LHCN-M2 (cell line): ENCODE data around the gene NWD2. TPM values are rescaled to one million over a fixed set of nuclear protein-coding genes. Genes with fewer than 3 reads are reported as not detected.

Source experiments
- DNase-seq: peaks from one replicate; pipeline ENCODE4 v3.0.0-alpha.2; 2012; ENCODE audit warnings: low read depth
- total RNA-seq: library from RNA; depleted of rRNA; stranded (reverse); fragments of >200 nt; gene quantifications from 2 replicates; pipeline ENCODE4 v1.2.3, GENCODE V29; 2014

NWD2 gene
- total RNA-seq, 1 experiment from 2014 or later: not detected

GRCh38 chr4:37465296-37465695, 220.8 kb downstream of the NWD2 start:
- DNase-seq: no peak

DNA sequence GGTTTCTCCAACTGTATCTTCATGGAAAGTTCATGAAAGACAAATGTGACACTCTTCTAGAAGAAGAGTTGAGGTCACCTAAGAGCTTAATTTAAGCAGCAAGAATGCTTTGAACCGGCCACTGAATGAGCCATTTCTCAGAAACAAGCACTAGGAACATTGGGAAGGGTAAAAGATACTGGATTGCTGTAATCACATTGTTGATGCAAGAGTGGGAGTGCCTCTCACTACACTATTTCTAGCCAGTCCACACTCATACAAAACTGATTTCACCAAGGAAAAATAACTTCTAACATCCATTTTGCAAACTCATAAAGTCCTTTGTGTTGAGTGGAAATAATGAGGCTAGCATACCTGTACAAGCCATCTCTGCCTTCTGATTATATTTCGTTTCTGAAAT, 221.3 kb downstream of the NWD2 start:
- DNase-seq: no peak

- no peak for DNase-seq
Observed at GRCh38 chr4:37467223-37467622, 222.7 kb downstream of the NWD2 start.

DNA sequence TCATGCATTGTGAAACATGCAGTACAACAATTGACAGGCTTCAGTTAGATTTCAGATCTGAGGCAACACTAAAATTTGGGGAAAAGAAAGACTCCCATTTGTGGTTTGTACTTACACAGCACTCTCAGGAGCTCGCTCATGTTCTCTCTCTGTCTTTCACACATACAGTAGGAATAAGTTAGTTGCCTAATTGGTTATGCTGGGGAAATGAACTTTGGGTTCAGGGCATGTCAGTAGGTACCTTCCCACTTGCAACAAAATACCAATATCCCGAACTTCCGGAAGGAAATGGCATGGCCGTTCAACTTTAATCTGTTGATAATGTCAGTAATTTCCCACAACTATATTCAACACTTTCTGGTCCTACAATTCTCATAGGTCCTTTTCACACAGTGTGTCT, 223.3 kb downstream of the NWD2 start:
- DNase-seq: no peak

GRCh38 chr4:37469286-37469685, 224.7 kb downstream of the NWD2 start:
- DNase-seq: no peak

GRCh38 chr4:37470245-37470644, 225.7 kb downstream of the NWD2 start:
- no peak for DNase-seq

DNA sequence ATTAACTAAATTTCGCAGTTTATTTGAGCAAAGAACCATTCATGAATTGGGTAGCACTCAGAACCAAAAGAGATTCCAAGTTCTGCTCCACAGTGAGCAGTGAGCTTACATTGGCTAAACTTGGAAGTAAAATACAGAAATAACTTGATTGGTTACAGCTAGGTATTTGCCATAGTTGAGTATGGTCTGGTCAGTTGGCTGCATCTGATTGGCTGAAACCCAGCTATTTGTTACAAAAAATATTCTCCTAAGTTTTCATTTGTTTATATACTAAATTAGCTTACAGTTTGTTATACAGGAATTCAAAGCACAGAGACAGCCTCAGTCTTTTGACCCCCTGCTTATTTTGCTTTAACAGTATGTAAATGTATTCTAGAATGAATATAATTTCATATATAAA, 226.6 kb downstream of the NWD2 start:
- no peak for DNase-seq

DNA sequence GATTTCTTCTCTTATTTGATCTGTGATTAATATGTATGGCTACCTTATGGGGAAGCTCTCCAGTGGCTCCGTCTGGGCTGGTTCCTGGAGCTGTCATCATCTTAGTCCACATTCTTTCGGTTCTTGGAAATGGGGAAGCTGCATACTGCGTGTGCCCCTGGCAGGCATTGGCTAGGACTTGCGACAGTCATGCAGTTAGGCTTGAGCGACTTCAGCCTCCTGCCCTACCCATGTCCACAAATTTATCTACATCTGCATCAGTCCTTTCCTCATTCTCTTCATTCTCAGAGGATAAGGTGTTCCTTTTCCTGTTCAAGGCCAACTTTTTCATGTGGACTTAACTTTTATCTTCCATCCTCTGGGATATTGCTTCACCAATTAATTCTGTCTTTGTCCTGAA, 227.4 kb downstream of the NWD2 start:
- DNase-seq: no peak

GRCh38 chr4:37473807-37474206, 229.3 kb downstream of the NWD2 start:
- no peak for DNase-seq

- DNase-seq: no peak
Observed at GRCh38 chr4:37475087-37475486, 230.5 kb downstream of the NWD2 start.

DNA sequence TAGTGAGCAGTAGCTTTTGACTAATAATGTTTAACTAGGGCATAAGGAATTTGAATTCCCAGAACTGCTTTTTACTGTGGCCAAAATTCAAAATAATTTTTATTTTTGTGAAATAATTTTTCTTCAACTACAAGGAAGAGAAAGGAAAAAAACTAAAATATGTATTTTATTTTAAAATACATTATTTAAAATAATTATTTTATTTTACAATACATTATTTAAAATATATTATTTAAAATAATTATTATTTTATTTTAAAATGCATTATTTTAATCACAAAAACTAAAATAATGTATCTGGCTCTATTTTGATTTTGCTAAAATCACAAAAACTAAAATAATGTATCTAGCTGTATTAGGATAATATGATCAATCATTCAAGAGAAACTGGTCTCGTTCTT, 231.2 kb downstream of the NWD2 start:
- DNase-seq: no peak

GRCh38 chr4:37476256-37476655, 231.7 kb downstream of the NWD2 start:
- no peak for DNase-seq

DNA sequence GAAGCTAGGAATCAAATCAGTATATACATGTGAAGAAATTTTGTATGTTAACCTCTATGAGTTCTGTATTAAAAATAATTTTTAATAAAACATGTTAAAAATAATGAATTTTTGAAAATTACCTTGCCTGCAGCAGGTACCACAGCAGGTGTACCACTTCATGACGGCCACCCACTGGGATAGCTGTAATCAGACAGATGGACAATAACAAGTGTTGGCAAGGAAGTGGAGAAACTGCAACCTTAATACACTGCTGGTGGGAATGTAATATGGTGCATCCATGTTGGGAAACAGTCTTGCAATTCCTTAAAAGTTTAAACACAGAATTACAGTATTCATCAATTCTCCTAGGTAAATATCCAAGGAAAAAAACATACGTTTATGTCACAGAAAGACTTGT, 232.1 kb downstream of the NWD2 start:
- no peak for DNase-seq

- DNase-seq: no peak
Observed at GRCh38 chr4:37477126-37477525, 232.6 kb downstream of the NWD2 start.

DNA sequence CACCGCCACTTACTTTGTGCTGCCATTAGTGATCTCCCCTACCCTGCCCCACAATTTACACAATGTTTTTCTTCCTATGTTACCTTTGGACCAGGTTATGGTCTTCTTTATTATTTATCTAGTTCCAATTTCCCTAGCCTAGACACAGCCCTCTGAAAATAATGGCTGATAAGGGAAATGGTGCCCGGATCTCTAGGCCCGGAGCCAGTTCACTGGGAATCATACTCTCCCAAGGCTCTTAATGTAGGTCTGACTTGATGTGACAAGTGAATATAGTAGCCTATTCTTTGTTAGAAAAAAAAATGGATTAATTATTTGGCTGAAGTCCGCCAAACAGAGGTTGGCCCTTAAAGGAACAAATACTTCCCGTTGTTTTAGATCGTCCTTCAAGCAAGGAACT, 233.6 kb downstream of the NWD2 start:
- no peak for DNase-seq

DNA sequence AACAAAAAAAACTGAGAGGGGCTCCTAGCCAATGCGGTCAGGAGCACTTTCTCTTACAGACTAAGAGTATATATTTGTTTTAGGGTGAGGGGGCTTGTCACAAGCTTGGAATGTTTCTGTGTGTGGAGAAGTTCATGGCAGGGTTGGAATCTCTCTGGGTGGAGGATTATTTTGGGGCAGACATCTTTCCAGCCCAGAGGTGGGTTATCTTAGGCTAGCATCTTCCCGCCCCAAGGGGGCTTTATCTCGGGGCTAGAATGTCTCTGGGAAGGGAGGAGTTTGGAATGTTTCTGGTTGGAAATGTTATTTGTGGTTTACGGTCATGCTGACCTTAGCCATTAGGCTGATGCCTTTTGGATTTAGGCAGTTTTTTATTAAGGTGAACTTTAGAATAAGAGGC, 236.0 kb downstream of the NWD2 start:
- DNase-seq: no peak

DNA sequence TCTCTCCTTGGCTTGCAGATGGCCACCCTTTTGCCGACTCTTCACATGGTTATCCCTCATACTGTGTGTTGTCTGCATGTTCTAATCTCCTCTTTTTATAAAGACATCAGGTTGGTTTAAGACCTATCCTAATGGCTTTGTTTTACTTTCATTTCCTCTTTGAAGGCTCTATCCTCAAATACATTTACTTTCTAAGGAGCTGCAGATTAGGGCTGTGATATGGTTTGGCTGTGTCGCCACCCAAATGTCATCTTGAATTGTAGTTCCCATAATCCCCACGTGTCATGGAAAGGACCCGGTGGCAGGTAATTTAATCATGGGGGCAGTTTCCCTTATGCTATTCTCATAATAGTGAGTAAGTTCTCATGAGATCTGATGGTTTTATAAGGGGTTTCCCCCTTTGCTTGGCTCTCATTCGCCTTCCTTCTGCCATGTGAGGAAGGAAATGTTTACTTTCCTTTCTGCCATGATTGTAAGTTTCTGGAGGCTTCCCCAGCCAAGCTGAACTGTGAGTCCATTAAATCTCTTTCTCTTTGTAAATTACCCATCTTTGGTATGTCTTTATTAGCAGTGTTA, 237.1 kb downstream of the NWD2 start:
- no peak for DNase-seq

GRCh38 chr4:37482236-37482913, 237.8 kb downstream of the NWD2 start:
- no peak for DNase-seq

GRCh38 chr4:37483610-37484009, 239.1 kb downstream of the NWD2 start:
- DNase-seq: no peak

DNA sequence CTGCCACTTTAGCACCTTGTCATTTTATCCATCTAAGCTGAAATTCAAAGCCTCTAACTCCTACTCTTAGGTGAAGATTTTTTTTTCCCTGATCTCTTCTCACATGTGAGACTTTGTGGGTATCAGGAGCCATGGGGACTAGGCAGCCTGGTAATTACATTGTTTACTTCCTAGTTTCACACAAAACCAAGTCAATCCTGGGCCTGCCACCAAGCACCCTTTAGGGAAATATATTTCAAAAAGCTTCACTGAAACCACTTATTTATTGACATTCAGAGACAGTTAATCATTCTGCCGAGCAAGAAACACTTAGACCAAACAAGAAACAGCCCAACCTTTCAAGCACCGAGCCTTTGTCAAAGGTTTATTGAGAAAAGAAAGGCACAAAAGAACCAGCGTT, 241.6 kb downstream of the NWD2 start:
- no peak for DNase-seq

DNA sequence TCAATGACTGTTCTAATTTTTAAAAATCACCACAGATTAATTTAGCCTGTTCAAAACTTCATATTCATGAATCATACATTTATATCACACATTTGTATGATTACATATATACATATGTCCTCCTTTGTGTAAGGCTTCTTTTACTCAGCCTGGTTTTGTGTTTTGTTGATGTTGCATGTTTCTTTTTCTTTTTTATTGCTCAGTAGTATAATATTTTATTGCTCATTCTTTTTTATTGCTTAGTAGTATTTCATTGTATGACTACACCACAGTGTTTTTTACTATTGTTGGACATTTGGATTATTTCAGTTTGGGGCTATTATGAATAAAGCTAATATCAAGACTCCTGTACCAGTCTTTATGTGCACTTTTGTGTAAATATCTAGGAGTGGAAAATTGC, 243.1 kb downstream of the NWD2 start:
- DNase-seq: no peak

- no peak for DNase-seq
Observed at GRCh38 chr4:37489697-37490096, 245.2 kb downstream of the NWD2 start.

DNA sequence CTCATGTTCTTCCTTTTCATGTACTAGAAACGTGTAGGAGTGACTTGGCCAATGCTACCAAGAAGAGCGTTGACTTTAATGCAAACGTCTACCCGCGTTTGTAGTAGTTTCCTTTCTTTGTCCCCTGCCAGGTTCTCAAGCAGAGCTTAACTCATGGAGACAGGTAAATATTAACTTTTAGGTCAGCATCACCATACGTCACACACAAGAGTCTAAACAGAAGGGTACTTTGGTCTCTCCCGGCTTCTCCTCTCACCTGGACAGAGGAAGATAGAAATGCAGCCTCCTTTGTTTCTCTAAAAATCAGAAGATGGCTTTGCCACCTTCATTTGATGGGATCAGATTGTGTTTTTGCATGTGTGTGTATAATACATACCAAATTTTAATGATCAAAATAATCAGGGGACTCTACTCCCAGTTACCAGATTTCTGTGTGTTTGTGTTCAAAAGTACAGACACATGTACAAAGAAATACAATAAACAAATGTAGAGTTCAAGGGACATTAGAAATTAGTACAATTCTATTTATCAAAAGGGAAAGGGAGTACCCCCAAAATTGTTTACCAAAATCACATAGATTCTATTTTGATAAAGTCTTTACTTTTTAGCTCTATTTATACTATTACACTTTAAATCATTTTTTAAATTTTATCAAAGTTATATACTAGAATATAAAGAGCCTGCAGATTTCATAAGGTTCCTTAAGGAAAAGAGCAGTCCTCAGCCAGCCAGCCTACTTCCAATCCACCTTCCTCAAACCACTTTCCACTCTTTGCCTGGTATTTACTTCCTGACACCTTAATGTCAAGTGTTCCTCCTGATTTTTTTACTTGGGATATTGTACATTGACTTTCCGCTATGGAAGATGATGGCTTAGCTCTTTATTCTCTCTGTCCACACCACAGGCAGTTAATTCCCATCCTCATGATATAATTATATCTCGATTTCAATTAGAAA, 246.1 kb downstream of the NWD2 start:
- DNase-seq: no peak
